Endothelial cell of umbilical vein (primary cell): ENCODE measurements around the gene PTER. TPM values are rescaled to one million over a fixed set of nuclear protein-coding genes. Genes with fewer than 3 reads are reported as not detected.

Experiments
- Bru-seq: library from RNA; stranded (reverse); fragments of 400-500 nt; gene quantifications from one replicate; lab custom pipeline; 2021; lab: Mats Ljungman, UMichigan
- BruChase-seq, 2 experiments: library from RNA; stranded (reverse); fragments of 400-500 nt; gene quantifications; one replicate each; lab custom pipeline; 2021; lab: Mats Ljungman, UMichigan
- BruUV-seq: library from RNA; stranded (reverse); fragments of 400-500 nt; replicated peaks from 2 replicates; lab custom pipeline; 2021; lab: Mats Ljungman, UMichigan
- CTCF ChIA-PET: fragments of 300-600, 350-600 bp; sonication (Branson Sonifier 250); formaldehyde crosslinking; loops from one replicate; lab custom pipeline; 2021; ENCODE audit warnings: antibody characterized with exemption, inconsistent platforms; lab: Charles Lee
- POLR2A ChIA-PET: fragments of 300-600, 350-600 bp; sonication (Branson Sonifier 250); formaldehyde crosslinking; loops from one replicate; lab custom pipeline; 2021; ENCODE audit warnings: antibody characterized with exemption, inconsistent platforms; lab: Charles Lee
- DNase-seq: peaks from one replicate; pipeline ENCODE4 v3.0.0-alpha.2; 2011; ENCODE audit warnings: low read depth, low spot score
- FAIRE-seq: peaks from 2 replicates; lab custom pipeline; 2011; peaks lifted over from hg19 to GRCh38; lab: Jason Lieb, UNC
- H2AFZ ChIP-seq: 2 replicates; pipeline ENCODE4 v1.6.0; 2012; ENCODE audit warnings: low read depth, low read length, control low read depth, inconsistent platforms
- H3K27ac ChIP-seq: 2 replicates; pipeline ENCODE4 v1.5.1; 2011; ENCODE audit warnings: low read depth, mild to moderate bottlenecking, control low read depth, low read length, moderate library complexity; ENCODE audit not compliant: insufficient read depth
- H3K27me3 ChIP-seq, 2 experiments: 2 replicates each; pipeline versions ENCODE4 v1.6.0 to v1.6.1; 2011; ENCODE audit warnings: low read length in 2 of 2, mixed read lengths in 1 of 2; ENCODE audit not compliant: control insufficient read depth in 2 of 2, insufficient read depth in 2 of 2
- H3K36me3 ChIP-seq, 2 experiments: 2 replicates in 1 of 2; 3 replicates in 1 of 2; pipeline ENCODE4 v1.5.1; 2011; ENCODE audit warnings: low read length in 2 of 2, mild to moderate bottlenecking in 1 of 2, moderate library complexity in 1 of 2; ENCODE audit not compliant: control insufficient read depth in 2 of 2, insufficient read depth in 2 of 2; ENCODE audit errors: extremely low read depth in 1 of 2
- H3K4me1 ChIP-seq: 3 replicates; pipeline ENCODE4 v1.5.1; 2011; ENCODE audit warnings: mild to moderate bottlenecking, low read length; ENCODE audit not compliant: control insufficient read depth, insufficient read depth; ENCODE audit errors: extremely low read depth
- H3K4me2 ChIP-seq: 2 replicates; pipeline ENCODE4 v1.6.1; 2011; ENCODE audit warnings: low read length, control low read depth, mixed read lengths; ENCODE audit not compliant: insufficient read depth
- H3K4me3 ChIP-seq, 3 experiments: fragments of 200-600 bp in 1 of 3; sonication (generic), shearing (Covaris generic) in 1 of 3; replicated peaks in 1 of 3; 2 replicates each; pipeline ENCODE4 v1.5.1; 2011 to 2016; ENCODE audit warnings: control low read depth in 3 of 3, low read length in 3 of 3, mild to moderate bottlenecking in 2 of 3, inconsistent platforms in 1 of 3, low read depth in 1 of 3, moderate library complexity in 1 of 3; ENCODE audit not compliant: insufficient read depth in 1 of 3
- H3K79me2 ChIP-seq: 2 replicates; pipeline ENCODE4 v1.6.0; 2012; ENCODE audit warnings: low read length, inconsistent platforms; ENCODE audit not compliant: control insufficient read depth, insufficient read depth
- H3K9ac ChIP-seq: replicated peaks from 2 replicates; pipeline ENCODE3; 2011; ENCODE audit warnings: low read length, control low read depth; ENCODE audit not compliant: insufficient read depth; ENCODE audit errors: extremely low read depth
- H3K9me1 ChIP-seq: replicated peaks from 3 replicates; pipeline ENCODE4 v1.6.0; 2011; ENCODE audit warnings: mild to moderate bottlenecking, low read length; ENCODE audit not compliant: control insufficient read depth, insufficient read depth; ENCODE audit errors: extremely low read depth
- H3K9me3 ChIP-seq: replicated peaks from 2 replicates; pipeline ENCODE4 v1.5.1; 2012; ENCODE audit warnings: low read length, inconsistent platforms; ENCODE audit not compliant: control insufficient read depth, insufficient read depth
- H4K20me1 ChIP-seq: replicated peaks from 2 replicates; pipeline ENCODE3; 2011; ENCODE audit warnings: mild to moderate bottlenecking, low read length; ENCODE audit not compliant: control insufficient read depth, insufficient read depth; ENCODE audit errors: extremely low read depth
- EZH2 ChIP-seq: IDR thresholded peaks from 2 replicates; pipeline ENCODE4 v1.6.1; 2012; ENCODE audit warnings: borderline replicate concordance, low read depth, mild to moderate bottlenecking, moderate library complexity, low read length, inconsistent platforms; ENCODE audit not compliant: severe bottlenecking
- GATA2 ChIP-seq: IDR thresholded peaks from 2 replicates; pipeline ENCODE4 v1.7.0; 2011; ENCODE audit warnings: low read depth, mild to moderate bottlenecking, moderate library complexity, mixed read lengths, low read length; ENCODE audit not compliant: insufficient read length, insufficient read depth
- JUN ChIP-seq: IDR thresholded peaks from 2 replicates; pipeline ENCODE4 v1.6.1; 2011; ENCODE audit warnings: borderline replicate concordance, low read depth; ENCODE audit not compliant: insufficient read length, insufficient read depth
- MAX ChIP-seq: IDR thresholded peaks from 2 replicates; pipeline ENCODE4 v1.6.1; 2011; ENCODE audit not compliant: insufficient read depth, insufficient read length
- MYC ChIP-seq: IDR thresholded peaks from one replicate; pipeline ENCODE4 v1.6.1; 2011; ENCODE audit warnings: mild to moderate bottlenecking, low read depth, low read length
- POLR2A ChIP-seq: IDR thresholded peaks from 2 replicates; pipeline ENCODE4 v1.6.1; 2012; ENCODE audit warnings: low read depth, mild to moderate bottlenecking, control low read depth, low read length
- POLR2AphosphoS5 ChIP-seq: IDR thresholded peaks from 2 replicates; pipeline ENCODE4 v1.6.1; 2012; ENCODE audit warnings: low read depth, mild to moderate bottlenecking, control low read depth, low read length, moderate library complexity; ENCODE audit not compliant: insufficient read depth
- dilution Hi-C: fragments of 300-500 bp; cut with MboI; formaldehyde crosslinking; loops from one replicate; pipeline ENCODE4 v1.15.0; 2019; ENCODE audit warnings: low sequenced_read_pairs; ENCODE audit not compliant: extremely low pct_ligation_motif_present
- intact Hi-C: fragments of 100-400 bp; cut with micrococcal nuclease; formaldehyde crosslinking; loops from one replicate; pipeline ENCODE4 v1.10.0; 2022
- long read RNA-seq: library from polyadenylated mRNA; stranded (forward); transcript quantifications from one replicate; pipeline ENCODE4 v2.0.0, GENCODE V29; 2021
- polyA minus RNA-seq, 3 experiments: library from RNA; depleted of rRNA, polyadenylated mRNA; stranded (reverse); fragments of >200 nt; gene quantifications; 1 replicate in 1 of 3; 2 replicates in 2 of 3; pipeline ENCODE4 v1.2.3, GENCODE V29; 2011
- polyA plus RNA-seq, 4 experiments: library from polyadenylated mRNA; depleted of rRNA in 3 of 4; stranded (reverse) in 3 of 4; unstranded in 1 of 4; fragments of >200 nt; gene quantifications; 2 replicates each; pipeline versions ENCODE4 v1.2.1 to v1.2.3, GENCODE V29; 2011 to 2012; ENCODE audit warnings: missing spikeins in 1 of 4
- total RNA-seq: library from RNA; stranded (reverse); gene quantifications from 2 replicates; pipeline ENCODE4 v1.2.3, GENCODE V29; 2021

Gene PTER
- 3.6 and 4.6 TPM in 2 replicates for total RNA-seq
- polyA plus RNA-seq, result 1.2 and 1.6 TPM in 2 replicates
- polyA plus RNA-seq (2011; cell fraction: cytosol; rRNA removed), result 2.1 and 2.3 TPM in 2 replicates
- polyA plus RNA-seq (2011; cell fraction: nucleus; rRNA removed), result 2.4 and 2.5 TPM in 2 replicates
- polyA plus RNA-seq (2012), result 3.2 and 5.6 TPM in 2 replicates
- 4.8 and 6.4 TPM in 2 replicates for polyA minus RNA-seq
- 7.6 TPM for polyA minus RNA-seq (2011; cell fraction: cytosol; rRNA and poly(A)+ RNA removed)
- 2.7 and 3.1 TPM in 2 replicates for polyA minus RNA-seq (2011; cell fraction: nucleus; rRNA and poly(A)+ RNA removed)
- percentile 47 among the genes with signal in this experiment for Bru-seq, nascent RNA
- percentile 34 among the genes with signal in this experiment for BruChase-seq, experiment 1, labeled RNA remaining after a 6-hour chase
- percentile 35 among the genes with signal in this experiment for BruChase-seq, experiment 2, labeled RNA remaining after a 2-hour chase
- long read RNA-seq, partial matches to known transcripts, result 0 of 4 reads
- long read RNA-seq, other reads (novel, unspliced or antisense), result 3 of 4 reads

GRCh38 chr10:16436758-16437539, at the start of gene PTER:
PTER (plus strand) TSS chr10:16437010; CDS start chr10:16484385, 47,375 bp downstream.
- Histone ChIP-seq H3K9ac (peak within 1 kb of the TSS; percentile 54), H3K27me3 (no peaks in the 10 kb centered on the region), H3K9me3 (no peaks in the 10 kb centered on the region), H3K27ac (no peak within 1 kb of the TSS), H3K4me1 (peaks cover 3% of the 10 kb centered on the region), H3K4me2 (peak within 1 kb of the TSS; percentile 88), H3K79me2 (no peaks in the 10 kb centered on the region), H2AFZ (peak within 1 kb of the TSS; percentile 88), H4K20me1 (no peaks in the 10 kb centered on the region), H3K9me1 (no peaks in the 10 kb centered on the region), H3K4me3 (peak within 1 kb of the TSS; percentile 10 to 54 (median 41)), H3K36me3 (no peaks in the 10 kb centered on the region)
- dilution Hi-C loops, result no loop called here
- no peak for TF ChIP-seq EZH2
- peak; percentile 48 for TF ChIP-seq POLR2A
- peak; percentile 19 for TF ChIP-seq POLR2AphosphoS5
- peak; percentile 97 for FAIRE-seq
- POLR2A ChIA-PET, result interaction anchor here (1.4 kb wide), 1 partner anchor 381 kb away, joined by 4 read pairs; the partner anchor contains the start of gene RSU1
- intact Hi-C loops, result loop anchor here (1.0 kb wide), 2 partner anchors 340 to 577 kb away; partner anchors contain the start of gene MINDY3
- CTCF ChIA-PET, result interaction anchor here (1.0 to 2.1 kb wide), 3 partner anchors 81 to 108 kb away, joined by 4 to 5 read pairs (median 5); partner anchors contain the start of gene C1QL3
- DNase-seq, result peak; percentile 76
- BruUV-seq, result no TSS peak

- DNase-seq (no peak), FAIRE-seq (no peak)
- Histone ChIP-seq H3K27ac (no peak overlapping the region), H3K79me2 (no peaks in the 10 kb centered on the region), H2AFZ (no peak overlapping the region), H3K27me3 (no peaks in the 10 kb centered on the region), H3K9me3 (no peaks in the 10 kb centered on the region), H4K20me1 (no peaks in the 10 kb centered on the region), H3K4me2 (no peak overlapping the region), H3K9ac (no peak overlapping the region), H3K9me1 (no peaks in the 10 kb centered on the region), H3K4me3 (no peak overlapping the region), H3K36me3 (no peaks in the 10 kb centered on the region), H3K4me1 (no peaks in the 10 kb centered on the region)
- BruUV-seq, result no TSS peak
- no peak for TF ChIP-seq JUN
- TF ChIP-seq EZH2, result no peak
- TF ChIP-seq MYC, result no peak
- TF ChIP-seq POLR2A, result no peak
- no peak for TF ChIP-seq MAX
- no peak for TF ChIP-seq GATA2
- intact Hi-C loops, result no loop called here
- CTCF ChIA-PET, result no interaction called here
- POLR2A ChIA-PET, result no interaction called here
- dilution Hi-C loops, result no loop called here
Observed at GRCh38 chr10:16392531-16393069, 44.2 kb upstream of the PTER start.
